H1 (cell line): ENCODE measurements around the gene LPCAT1. TPM values are rescaled to one million over a fixed set of nuclear protein-coding genes. Genes with fewer than 3 reads are reported as not detected.

Source experiments
- CEBPB ChIP-seq: IDR thresholded peaks from 2 replicates; pipeline ENCODE4 v1.6.1; 2012; ENCODE audit warnings: low read depth, low read length
- EGR1 ChIP-seq: IDR thresholded peaks from 2 replicates; pipeline ENCODE4 v1.6.1; 2011; ENCODE audit warnings: low read depth, low read length, borderline replicate concordance
- GABPA ChIP-seq: IDR thresholded peaks from 2 replicates; pipeline ENCODE4 v1.6.1; 2011; ENCODE audit warnings: mild to moderate bottlenecking, low read length, moderate library complexity, borderline replicate concordance; ENCODE audit not compliant: insufficient read depth
- NANOG ChIP-seq: IDR thresholded peaks from 2 replicates; pipeline ENCODE4 v1.6.1; 2011; ENCODE audit warnings: low read length, low read depth, mild to moderate bottlenecking, inconsistent platforms; ENCODE audit not compliant: insufficient read depth, poor library complexity, severe bottlenecking
- SRF ChIP-seq: IDR thresholded peaks from 2 replicates; pipeline ENCODE4 v1.6.1; 2011; ENCODE audit warnings: mild to moderate bottlenecking, low read depth, low read length, moderate library complexity
- polyA plus RNA-seq, 7 experiments: library from polyadenylated mRNA; depleted of rRNA in 3 of 7; stranded (reverse) in 5 of 7; unstranded in 2 of 7; fragments of >200 nt in 5 of 7; fragments of 200-250 nt in 2 of 7; gene quantifications; 1 replicate in 5 of 7; 2 replicates in 1 of 7; 4 replicates in 1 of 7; pipeline versions ENCODE4 v1.2.1 to v1.2.3, GENCODE V29; 2011 to 2013; ENCODE audit warnings: missing spikeins in 2 of 7, mixed read lengths in 2 of 7
- total RNA-seq: library from RNA; stranded (reverse); fragmentation: NEBNext Ultra II Directional; extraction: Animal tissue kit (Norgen Biotek cat#: 25700); gene quantifications from 2 replicates; pipeline ENCODE4 v1.2.1, GENCODE V29; 2021
- TF ChIP-seq, protein P1 (sequence below): fragments of 300-600 bp; sonication (generic); IDR thresholded peaks from 2 replicates; pipeline ENCODE4 v1.7.1; 2012; ENCODE audit warnings: low read length, moderate library complexity, mild to moderate bottlenecking, inconsistent platforms; ENCODE audit not compliant: insufficient replicate concordance

Gene LPCAT1
- total and polyA plus RNA-seq, 2 of the 8 experiments (the other 6 are each of a cell fraction or from before 2014, with no cell fraction given): 107 to 260 TPM

DNA sequence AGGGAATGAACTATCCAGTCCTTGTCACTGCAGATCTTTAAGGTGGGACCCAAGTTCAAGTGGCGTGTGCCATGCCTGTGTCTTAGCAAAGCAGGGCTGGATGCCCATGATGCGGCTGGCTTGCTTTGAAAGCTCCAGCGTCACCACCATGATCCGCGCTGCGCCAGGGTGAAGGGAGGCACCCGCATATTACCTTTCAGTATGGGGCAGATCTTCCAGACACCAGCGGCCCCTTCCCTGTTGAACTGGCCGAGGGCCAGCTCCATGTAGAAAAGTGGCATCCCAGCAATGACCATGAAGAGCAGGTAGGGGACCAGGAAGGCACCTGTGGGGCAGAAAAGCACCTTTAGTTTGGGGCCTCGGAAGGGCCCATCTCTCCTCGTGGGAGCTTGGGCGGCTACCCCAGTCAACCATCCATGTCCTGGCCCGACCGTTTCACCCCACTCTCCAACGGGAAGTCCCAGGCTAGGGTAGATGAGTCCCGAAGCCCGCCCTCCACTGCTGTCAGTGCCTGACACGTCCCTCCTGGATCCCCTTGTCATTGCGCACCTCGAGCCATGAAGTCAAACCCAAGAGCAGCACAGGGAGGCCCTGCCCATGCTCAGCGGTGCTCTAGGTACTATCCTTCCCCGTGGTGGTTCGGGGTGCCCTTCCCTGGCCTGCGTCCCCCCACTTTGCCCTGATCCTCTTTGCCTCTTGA lies 82.4 kb downstream of the LPCAT1 start (continued):
- TF ChIP-seq, protein P1, sequence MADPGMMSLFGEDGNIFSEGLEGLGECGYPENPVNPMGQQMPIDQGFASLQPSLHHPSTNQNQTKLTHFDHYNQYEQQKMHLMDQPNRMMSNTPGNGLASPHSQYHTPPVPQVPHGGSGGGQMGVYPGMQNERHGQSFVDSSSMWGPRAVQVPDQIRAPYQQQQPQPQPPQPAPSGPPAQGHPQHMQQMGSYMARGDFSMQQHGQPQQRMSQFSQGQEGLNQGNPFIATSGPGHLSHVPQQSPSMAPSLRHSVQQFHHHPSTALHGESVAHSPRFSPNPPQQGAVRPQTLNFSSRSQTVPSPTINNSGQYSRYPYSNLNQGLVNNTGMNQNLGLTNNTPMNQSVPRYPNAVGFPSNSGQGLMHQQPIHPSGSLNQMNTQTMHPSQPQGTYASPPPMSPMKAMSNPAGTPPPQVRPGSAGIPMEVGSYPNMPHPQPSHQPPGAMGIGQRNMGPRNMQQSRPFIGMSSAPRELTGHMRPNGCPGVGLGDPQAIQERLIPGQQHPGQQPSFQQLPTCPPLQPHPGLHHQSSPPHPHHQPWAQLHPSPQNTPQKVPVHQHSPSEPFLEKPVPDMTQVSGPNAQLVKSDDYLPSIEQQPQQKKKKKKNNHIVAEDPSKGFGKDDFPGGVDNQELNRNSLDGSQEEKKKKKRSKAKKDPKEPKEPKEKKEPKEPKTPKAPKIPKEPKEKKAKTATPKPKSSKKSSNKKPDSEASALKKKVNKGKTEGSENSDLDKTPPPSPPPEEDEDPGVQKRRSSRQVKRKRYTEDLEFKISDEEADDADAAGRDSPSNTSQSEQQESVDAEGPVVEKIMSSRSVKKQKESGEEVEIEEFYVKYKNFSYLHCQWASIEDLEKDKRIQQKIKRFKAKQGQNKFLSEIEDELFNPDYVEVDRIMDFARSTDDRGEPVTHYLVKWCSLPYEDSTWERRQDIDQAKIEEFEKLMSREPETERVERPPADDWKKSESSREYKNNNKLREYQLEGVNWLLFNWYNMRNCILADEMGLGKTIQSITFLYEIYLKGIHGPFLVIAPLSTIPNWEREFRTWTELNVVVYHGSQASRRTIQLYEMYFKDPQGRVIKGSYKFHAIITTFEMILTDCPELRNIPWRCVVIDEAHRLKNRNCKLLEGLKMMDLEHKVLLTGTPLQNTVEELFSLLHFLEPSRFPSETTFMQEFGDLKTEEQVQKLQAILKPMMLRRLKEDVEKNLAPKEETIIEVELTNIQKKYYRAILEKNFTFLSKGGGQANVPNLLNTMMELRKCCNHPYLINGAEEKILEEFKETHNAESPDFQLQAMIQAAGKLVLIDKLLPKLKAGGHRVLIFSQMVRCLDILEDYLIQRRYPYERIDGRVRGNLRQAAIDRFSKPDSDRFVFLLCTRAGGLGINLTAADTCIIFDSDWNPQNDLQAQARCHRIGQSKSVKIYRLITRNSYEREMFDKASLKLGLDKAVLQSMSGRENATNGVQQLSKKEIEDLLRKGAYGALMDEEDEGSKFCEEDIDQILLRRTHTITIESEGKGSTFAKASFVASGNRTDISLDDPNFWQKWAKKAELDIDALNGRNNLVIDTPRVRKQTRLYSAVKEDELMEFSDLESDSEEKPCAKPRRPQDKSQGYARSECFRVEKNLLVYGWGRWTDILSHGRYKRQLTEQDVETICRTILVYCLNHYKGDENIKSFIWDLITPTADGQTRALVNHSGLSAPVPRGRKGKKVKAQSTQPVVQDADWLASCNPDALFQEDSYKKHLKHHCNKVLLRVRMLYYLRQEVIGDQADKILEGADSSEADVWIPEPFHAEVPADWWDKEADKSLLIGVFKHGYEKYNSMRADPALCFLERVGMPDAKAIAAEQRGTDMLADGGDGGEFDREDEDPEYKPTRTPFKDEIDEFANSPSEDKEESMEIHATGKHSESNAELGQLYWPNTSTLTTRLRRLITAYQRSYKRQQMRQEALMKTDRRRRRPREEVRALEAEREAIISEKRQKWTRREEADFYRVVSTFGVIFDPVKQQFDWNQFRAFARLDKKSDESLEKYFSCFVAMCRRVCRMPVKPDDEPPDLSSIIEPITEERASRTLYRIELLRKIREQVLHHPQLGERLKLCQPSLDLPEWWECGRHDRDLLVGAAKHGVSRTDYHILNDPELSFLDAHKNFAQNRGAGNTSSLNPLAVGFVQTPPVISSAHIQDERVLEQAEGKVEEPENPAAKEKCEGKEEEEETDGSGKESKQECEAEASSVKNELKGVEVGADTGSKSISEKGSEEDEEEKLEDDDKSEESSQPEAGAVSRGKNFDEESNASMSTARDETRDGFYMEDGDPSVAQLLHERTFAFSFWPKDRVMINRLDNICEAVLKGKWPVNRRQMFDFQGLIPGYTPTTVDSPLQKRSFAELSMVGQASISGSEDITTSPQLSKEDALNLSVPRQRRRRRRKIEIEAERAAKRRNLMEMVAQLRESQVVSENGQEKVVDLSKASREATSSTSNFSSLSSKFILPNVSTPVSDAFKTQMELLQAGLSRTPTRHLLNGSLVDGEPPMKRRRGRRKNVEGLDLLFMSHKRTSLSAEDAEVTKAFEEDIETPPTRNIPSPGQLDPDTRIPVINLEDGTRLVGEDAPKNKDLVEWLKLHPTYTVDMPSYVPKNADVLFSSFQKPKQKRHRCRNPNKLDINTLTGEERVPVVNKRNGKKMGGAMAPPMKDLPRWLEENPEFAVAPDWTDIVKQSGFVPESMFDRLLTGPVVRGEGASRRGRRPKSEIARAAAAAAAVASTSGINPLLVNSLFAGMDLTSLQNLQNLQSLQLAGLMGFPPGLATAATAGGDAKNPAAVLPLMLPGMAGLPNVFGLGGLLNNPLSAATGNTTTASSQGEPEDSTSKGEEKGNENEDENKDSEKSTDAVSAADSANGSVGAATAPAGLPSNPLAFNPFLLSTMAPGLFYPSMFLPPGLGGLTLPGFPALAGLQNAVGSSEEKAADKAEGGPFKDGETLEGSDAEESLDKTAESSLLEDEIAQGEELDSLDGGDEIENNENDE: no peak
- no peak for TF ChIP-seq CEBPB
- TF ChIP-seq EGR1: no peak
- no peak for TF ChIP-seq SRF
- TF ChIP-seq GABPA: no peak
- TF ChIP-seq NANOG: no peak
- TF ChIP-seq, all 59 proteins: peak for 0
